NT2/D1 (cell line): ENCODE measurements around the gene FGF3.
"Not testable (repeated sequence)": the region's sequence is repeated elsewhere in the genome, so short reads cannot be mapped to it uniquely, and the experiment has no call there.

Experiments
- DNase-seq: peaks from one replicate; pipeline ENCODE4 v3.0.0-alpha.2; 2011; ENCODE audit warnings: low read depth, low spot score
- H3K27me3 ChIP-seq: 2 replicates; pipeline ENCODE4 v1.6.0; 2011; ENCODE audit warnings: mild to moderate bottlenecking; ENCODE audit not compliant: insufficient read length, insufficient read depth
- H3K36me3 ChIP-seq: 2 replicates; pipeline ENCODE4 v1.6.1; 2011; ENCODE audit warnings: mild to moderate bottlenecking, low read length, mixed read lengths; ENCODE audit not compliant: insufficient read depth, insufficient read length
- H3K4me1 ChIP-seq: 2 replicates; pipeline ENCODE4 v1.5.1; 2011; ENCODE audit not compliant: insufficient read depth, insufficient read length
- H3K4me3 ChIP-seq: 2 replicates; pipeline ENCODE4 v1.5.1; 2011; ENCODE audit warnings: low read depth; ENCODE audit not compliant: insufficient read length
- H3K9ac ChIP-seq: 2 replicates; pipeline ENCODE4 v1.6.0; 2011; ENCODE audit warnings: low read depth; ENCODE audit not compliant: insufficient read length
- H3K9me3 ChIP-seq: 2 replicates; pipeline ENCODE4 v1.5.1; 2011; ENCODE audit warnings: mild to moderate bottlenecking, low read length; ENCODE audit not compliant: insufficient read depth
- SUZ12 ChIP-seq: IDR thresholded peaks from 2 replicates; pipeline ENCODE4 v1.6.1; 2011; ENCODE audit not compliant: insufficient read length, insufficient read depth; ENCODE audit errors: extremely low read depth
- YY1 ChIP-seq: IDR thresholded peaks from 2 replicates; pipeline ENCODE4 v1.6.1; 2011; ENCODE audit not compliant: insufficient read length, insufficient read depth
- ZNF274 ChIP-seq: IDR thresholded peaks from 2 replicates; pipeline ENCODE4 v1.6.1; 2011; ENCODE audit warnings: mild to moderate bottlenecking, low read depth, low read length

FGF3 gene

DNA sequence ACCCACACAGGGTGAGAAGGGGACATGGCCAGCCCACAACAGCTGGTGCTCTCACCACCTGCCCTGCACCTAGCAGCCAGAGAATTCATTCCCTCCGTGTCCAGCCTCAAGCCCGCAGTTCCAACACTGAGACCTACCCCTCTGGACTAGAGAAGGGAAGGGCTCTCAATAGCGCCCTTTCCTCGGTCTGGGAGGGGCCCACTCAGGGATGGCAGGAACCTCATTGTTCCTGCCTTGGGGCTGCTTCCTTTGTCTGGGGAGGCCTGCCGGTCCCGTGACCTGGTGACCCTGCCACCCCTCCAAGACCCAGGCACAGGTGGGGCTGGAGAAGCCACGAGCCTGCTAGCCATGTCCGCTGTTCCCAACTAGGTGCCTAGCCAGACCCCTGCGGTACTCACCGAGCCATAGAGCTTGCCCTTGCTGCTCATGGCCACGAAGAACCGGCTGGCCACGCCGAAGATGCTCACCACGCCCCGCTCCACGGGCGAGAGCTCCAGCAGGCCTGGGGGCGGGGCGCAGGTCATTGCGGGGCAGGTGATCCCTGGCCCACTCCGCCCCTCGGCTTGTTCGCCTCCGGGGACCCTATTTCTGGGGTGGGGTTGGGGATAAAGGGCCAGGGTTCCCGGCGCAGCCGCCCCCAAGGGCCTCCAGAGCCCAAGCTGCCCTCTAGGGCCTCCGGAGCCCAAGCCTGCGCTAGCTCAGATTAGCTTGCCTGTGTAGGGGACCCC, 45.4 kb downstream of the FGF3 start:
- peaks cover 17% of the 10 kb centered on the region for H3K4me1 ChIP-seq
- no peaks in the 10 kb centered on the region for H3K36me3 ChIP-seq
- DNase-seq, result no peak
- peak overlapping the region; percentile 79 for H3K9ac ChIP-seq
- no peaks in the 10 kb centered on the region for H3K9me3 ChIP-seq
- TF ChIP-seq ZNF274 (no peak), YY1 (no peak), SUZ12 (no peak)
- H3K27me3 ChIP-seq, result peaks cover 30% of the 10 kb centered on the region
- H3K4me3 ChIP-seq, result peak overlapping the region; percentile 65

DNA sequence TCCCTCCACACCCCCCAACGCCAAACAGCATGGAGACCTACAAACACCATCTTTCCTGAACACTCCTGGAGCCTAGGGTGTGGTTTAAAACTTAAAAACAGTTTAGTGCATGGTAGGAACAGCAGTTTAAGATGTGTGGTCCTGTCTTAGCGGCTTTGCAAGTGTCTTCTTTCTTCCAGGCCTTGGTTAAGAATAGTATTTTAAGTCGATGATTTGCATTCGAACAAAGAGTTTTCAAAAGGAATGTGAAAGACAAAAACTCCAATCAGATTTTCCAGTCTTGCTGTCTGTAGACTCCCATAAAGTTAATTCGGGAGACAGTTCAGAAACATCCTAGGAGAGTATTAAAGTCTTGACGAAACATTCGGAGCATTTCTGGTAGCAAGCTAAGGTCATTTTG, 47.8 kb downstream of the FGF3 start:
- H3K4me3 ChIP-seq, result no peak overlapping the region
- H3K36me3 ChIP-seq, result no peaks in the 10 kb centered on the region
- H3K9me3 ChIP-seq, result no peaks in the 10 kb centered on the region
- DNase-seq, result peak; percentile 63
- TF ChIP-seq SUZ12 (no peak), ZNF274 (no peak), YY1 (no peak)
- H3K9ac ChIP-seq, result no peak overlapping the region
- peaks cover 17% of the 10 kb centered on the region for H3K4me1 ChIP-seq
- peaks cover 27% of the 10 kb centered on the region for H3K27me3 ChIP-seq

GRCh38 chr11:69770540-69770939, 48.7 kb downstream of the FGF3 start:
- Histone ChIP-seq H3K9ac (no peak overlapping the region), H3K9me3 (no peaks in the 10 kb centered on the region), H3K4me3 (no peak overlapping the region), H3K36me3 (no peaks in the 10 kb centered on the region), H3K4me1 (peaks cover 9% of the 10 kb centered on the region), H3K27me3 (peaks cover 19% of the 10 kb centered on the region)
- no peak for TF ChIP-seq ZNF274
- no peak for TF ChIP-seq YY1
- no peak for TF ChIP-seq SUZ12
- no peak for DNase-seq

- no peak for DNase-seq
- Histone ChIP-seq H3K9ac (no peak overlapping the region), H3K27me3 (no peaks in the 10 kb centered on the region), H3K4me3 (no peak overlapping the region), H3K36me3 (no peaks in the 10 kb centered on the region), H3K4me1 (peaks cover 2% of the 10 kb centered on the region), H3K9me3 (no peaks in the 10 kb centered on the region)
- TF ChIP-seq YY1 (no peak), SUZ12 (no peak), ZNF274 (no peak)
These were observed 53.7 kb downstream of the FGF3 start for GRCh38 chr11:69765498-69765995.

GRCh38 chr11:69764918-69765317, 54.3 kb downstream of the FGF3 start:
- not testable (repeated sequence) for H3K27me3 ChIP-seq, H3K9me3 ChIP-seq, DNase-seq, H3K9ac ChIP-seq, H3K36me3 ChIP-seq, H3K4me3 ChIP-seq, H3K4me1 ChIP-seq

DNA sequence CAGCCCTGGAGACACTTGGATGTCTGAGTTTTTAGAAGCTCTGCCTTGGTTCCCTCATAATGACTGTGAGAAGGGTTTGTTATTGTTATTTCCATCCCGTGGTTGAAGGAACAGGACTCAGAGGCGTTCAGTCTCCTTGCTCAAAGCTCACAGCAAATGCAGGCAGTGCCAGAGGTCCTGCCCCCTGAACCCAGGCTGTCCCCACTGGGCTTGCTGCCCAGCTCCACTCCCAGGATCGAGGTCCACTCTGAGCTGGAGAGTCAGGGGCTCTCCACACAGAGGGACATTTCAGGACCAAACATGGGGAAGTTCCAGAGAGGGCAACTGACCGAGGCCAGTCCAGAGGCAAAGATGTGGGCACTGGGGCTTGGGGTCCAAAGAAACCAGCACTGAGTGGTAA, 58.9 kb downstream of the FGF3 start:
- TF ChIP-seq ZNF274, result no peak
- TF ChIP-seq YY1, result no peak
- no peak for TF ChIP-seq SUZ12
- Histone ChIP-seq H3K36me3 (no peaks in the 10 kb centered on the region), H3K9ac (no peak overlapping the region), H3K4me1 (peaks cover 8% of the 10 kb centered on the region), H3K27me3 (no peaks in the 10 kb centered on the region), H3K4me3 (no peak overlapping the region), H3K9me3 (no peaks in the 10 kb centered on the region)
- no peak for DNase-seq
